Measurements from ENCODE around the gene LIN28B. TPM values are rescaled to one million over a fixed set of nuclear protein-coding genes. Genes with fewer than 3 reads are reported as not detected.

LIN28B gene
- total RNA-seq, 1 experiment from 2014 or later, result 21.6 TPM

DNA sequence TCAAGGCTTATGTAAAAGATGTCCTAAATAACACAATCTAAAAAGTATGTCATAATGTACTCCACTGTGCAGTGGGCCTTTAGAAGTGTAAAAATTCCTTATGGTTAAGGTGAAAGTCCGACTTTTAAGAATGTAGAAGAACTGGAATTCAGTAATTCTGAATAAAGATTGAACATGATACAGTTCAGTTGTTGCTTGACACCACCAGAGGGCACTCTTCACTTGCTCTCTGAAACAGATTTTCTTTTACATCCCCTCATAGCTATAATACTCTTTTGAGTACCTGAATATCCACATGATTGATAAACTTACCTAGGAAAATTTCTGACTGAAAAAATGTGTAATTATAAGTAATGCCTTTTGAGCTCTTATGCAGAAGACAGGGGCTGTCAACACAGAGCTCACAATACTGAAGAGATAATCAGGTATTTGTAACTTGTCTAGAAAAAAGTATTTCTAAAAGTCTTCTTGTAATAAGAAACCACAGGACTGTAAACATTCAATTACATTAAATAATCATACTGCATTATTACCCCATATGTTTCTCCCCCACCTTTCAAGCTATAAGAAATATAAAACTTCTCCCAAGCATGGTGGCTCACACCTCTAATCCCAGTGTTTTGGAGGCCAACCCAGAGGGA is 130.8 kb downstream of the LIN28B start:
- DNase-seq (ENCODE audit: low spot score), result peak; percentile 54
- Histone ChIP-seq H3K27ac (ENCODE audit: low read depth, low read length, poor library complexity, severe bottlenecking) (no peak overlapping the region), H3K9me3 (ENCODE audit: low read depth, low read length, poor library complexity, severe bottlenecking) (no peaks in the 10 kb centered on the region), H3K4me1 (ENCODE audit: insufficient read depth, low read length, poor library complexity, severe bottlenecking) (no peaks in the 10 kb centered on the region), H3K27me3 (replicated peaks; ENCODE audit: insufficient read depth, low read depth, low read length, poor library complexity) (no peaks in the 10 kb centered on the region), H3K4me3 (ENCODE audit: low read depth, low read length, poor library complexity, severe bottlenecking) (no peak overlapping the region), H3K36me3 (ENCODE audit: insufficient read depth, low read length, poor library complexity, severe bottlenecking) (no peaks in the 10 kb centered on the region)
- TF ChIP-seq EZH2 (IDR thresholded peaks at IDR 0.05; ENCODE audit: borderline replicate concordance, low read depth, low read length, poor library complexity, severe bottlenecking), result no peak
- TF ChIP-seq, protein P1, sequence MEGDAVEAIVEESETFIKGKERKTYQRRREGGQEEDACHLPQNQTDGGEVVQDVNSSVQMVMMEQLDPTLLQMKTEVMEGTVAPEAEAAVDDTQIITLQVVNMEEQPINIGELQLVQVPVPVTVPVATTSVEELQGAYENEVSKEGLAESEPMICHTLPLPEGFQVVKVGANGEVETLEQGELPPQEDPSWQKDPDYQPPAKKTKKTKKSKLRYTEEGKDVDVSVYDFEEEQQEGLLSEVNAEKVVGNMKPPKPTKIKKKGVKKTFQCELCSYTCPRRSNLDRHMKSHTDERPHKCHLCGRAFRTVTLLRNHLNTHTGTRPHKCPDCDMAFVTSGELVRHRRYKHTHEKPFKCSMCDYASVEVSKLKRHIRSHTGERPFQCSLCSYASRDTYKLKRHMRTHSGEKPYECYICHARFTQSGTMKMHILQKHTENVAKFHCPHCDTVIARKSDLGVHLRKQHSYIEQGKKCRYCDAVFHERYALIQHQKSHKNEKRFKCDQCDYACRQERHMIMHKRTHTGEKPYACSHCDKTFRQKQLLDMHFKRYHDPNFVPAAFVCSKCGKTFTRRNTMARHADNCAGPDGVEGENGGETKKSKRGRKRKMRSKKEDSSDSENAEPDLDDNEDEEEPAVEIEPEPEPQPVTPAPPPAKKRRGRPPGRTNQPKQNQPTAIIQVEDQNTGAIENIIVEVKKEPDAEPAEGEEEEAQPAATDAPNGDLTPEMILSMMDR (conservative IDR thresholded peaks at IDR 0.05; ENCODE audit: low read depth, low read length), result peak; percentile 89
- BruUV-seq (replicated peaks), result no TSS peak
- intact Hi-C loops (cut with micrococcal nuclease; ENCODE audit: unreplicated experiment), result loop anchor here (1.0 kb wide), 3 partner anchors 276 to 337 kb away; partner anchors contain the start of gene PREP
- POLR2A ChIA-PET (ENCODE audit: low non-redundant PET), result no interaction called here
- CTCF ChIA-PET, result interaction anchor here (0.6 to 1.1 kb wide), 4 partner anchors 275 to 350 kb away, joined by 3 to 12 read pairs (median 6); partner anchors contain the start of gene PREP

DNA sequence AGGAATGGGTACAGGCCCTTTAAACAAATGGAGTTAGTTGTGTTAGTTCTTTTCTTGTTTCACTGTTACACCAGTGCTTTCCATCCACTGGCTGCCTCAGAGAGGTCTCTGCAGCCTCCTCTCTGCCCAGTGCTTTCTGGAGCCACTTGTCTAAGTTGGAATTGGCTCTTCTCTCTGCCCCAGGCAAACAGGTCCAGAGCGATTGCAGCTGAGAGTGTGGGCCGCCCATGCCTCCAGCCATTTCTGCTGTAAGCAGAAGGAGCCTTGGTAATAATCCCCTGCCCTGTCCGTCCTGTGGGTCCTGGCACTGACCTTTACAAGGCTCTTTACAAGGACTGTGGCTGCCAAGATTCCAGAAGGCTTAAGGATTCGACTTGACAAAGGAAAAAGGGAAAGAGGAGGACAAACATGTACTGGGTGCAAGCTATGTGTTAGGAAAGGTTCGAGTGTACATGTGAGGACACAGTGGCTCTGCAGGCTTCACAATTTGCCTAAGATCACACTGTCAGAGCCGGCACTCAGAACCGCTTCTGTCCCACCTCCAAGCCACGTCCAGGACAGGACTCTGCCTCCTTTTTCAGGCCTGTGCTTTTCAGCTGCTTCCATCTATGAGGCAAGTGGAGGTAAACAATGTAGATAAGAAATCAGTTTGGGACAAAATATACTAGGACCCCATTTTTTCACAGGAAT is 134.4 kb downstream of the LIN28B start:
- no peak overlapping the region for H3K27ac ChIP-seq (ENCODE audit: low read depth, low read length, poor library complexity, severe bottlenecking)
- no peaks in the 10 kb centered on the region for H3K36me3 ChIP-seq (ENCODE audit: insufficient read depth, low read length, poor library complexity, severe bottlenecking)
- POLR2A ChIA-PET (ENCODE audit: low non-redundant PET), result no interaction called here
- no peak for DNase-seq (ENCODE audit: low spot score)
- H3K4me1 ChIP-seq (ENCODE audit: insufficient read depth, low read length, poor library complexity, severe bottlenecking), result no peaks in the 10 kb centered on the region
- no peak for TF ChIP-seq EZH2 (IDR thresholded peaks at IDR 0.05; ENCODE audit: borderline replicate concordance, low read depth, low read length, poor library complexity, severe bottlenecking)
- TF ChIP-seq, protein P1 (conservative IDR thresholded peaks at IDR 0.05; ENCODE audit: low read depth, low read length), result no peak
- H3K4me3 ChIP-seq (ENCODE audit: low read depth, low read length, poor library complexity, severe bottlenecking), result no peak overlapping the region
- no peaks in the 10 kb centered on the region for H3K27me3 ChIP-seq (replicated peaks; ENCODE audit: insufficient read depth, low read depth, low read length, poor library complexity)
- BruUV-seq (replicated peaks), result no TSS peak
- intact Hi-C loops (cut with micrococcal nuclease; ENCODE audit: unreplicated experiment), result no loop called here
- CTCF ChIA-PET, result no interaction called here
- H3K9me3 ChIP-seq (ENCODE audit: low read depth, low read length, poor library complexity, severe bottlenecking), result no peaks in the 10 kb centered on the region

DNA sequence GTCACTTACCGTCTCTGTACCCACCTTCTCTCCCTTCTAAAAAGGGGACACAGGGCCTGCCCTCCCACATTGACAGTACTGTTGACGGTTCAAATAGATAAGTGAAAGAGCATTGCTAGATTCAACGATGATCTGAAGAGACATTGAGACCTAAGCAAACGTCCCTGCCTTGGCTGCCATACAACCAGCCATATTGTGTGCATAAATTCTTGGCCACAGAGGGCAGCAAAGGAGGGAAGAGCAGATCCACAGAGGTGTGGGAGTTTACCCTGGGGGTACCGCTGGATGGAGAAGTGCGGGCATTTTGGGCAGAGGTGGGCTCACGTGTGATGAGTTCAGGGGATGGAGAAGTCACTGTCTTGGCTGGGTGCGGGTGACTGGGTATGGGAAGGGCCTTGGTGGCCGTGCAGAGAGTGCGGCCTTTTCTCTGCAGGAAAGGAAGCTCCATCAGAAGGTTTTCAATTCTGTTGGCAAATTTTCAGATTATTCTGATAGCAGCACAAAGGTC is 137.3 kb downstream of the LIN28B start:
- CTCF ChIA-PET, result no interaction called here
- Histone ChIP-seq H3K4me3 (ENCODE audit: low read depth, low read length, poor library complexity, severe bottlenecking) (no peak overlapping the region), H3K9me3 (ENCODE audit: low read depth, low read length, poor library complexity, severe bottlenecking) (no peaks in the 10 kb centered on the region), H3K36me3 (ENCODE audit: insufficient read depth, low read length, poor library complexity, severe bottlenecking) (no peaks in the 10 kb centered on the region), H3K27me3 (replicated peaks; ENCODE audit: insufficient read depth, low read depth, low read length, poor library complexity) (no peaks in the 10 kb centered on the region), H3K4me1 (ENCODE audit: insufficient read depth, low read length, poor library complexity, severe bottlenecking) (no peaks in the 10 kb centered on the region), H3K27ac (ENCODE audit: low read depth, low read length, poor library complexity, severe bottlenecking) (no peak overlapping the region)
- intact Hi-C loops (cut with micrococcal nuclease; ENCODE audit: unreplicated experiment), result no loop called here
- no peak for TF ChIP-seq EZH2 (IDR thresholded peaks at IDR 0.05; ENCODE audit: borderline replicate concordance, low read depth, low read length, poor library complexity, severe bottlenecking)
- TF ChIP-seq, protein P1 (conservative IDR thresholded peaks at IDR 0.05; ENCODE audit: low read depth, low read length), result no peak
- no TSS peak for BruUV-seq (replicated peaks)
- no peak for DNase-seq (ENCODE audit: low spot score)
- POLR2A ChIA-PET (ENCODE audit: low non-redundant PET), result no interaction called here
